Ureter (tissue), 1 donor: ENCODE results near the gene CD44. TPM values are rescaled to one million over a fixed set of nuclear protein-coding genes. Genes with fewer than 3 reads are reported as not detected.

Source experiments
- DNase-seq: peaks from one replicate; pipeline ENCODE4 v3.0.0-alpha.2; 2020; ENCODE audit warnings: low spot score
- total RNA-seq: library from RNA; stranded (reverse); gene quantifications from one replicate; pipeline ENCODE4 v1.2.4, GENCODE V29; 2023
- donor health status: DM: yes; HTN: yes; CAD: no.

CD44 gene
- total RNA-seq, 1 donor from 2014 or later: 348 TPM

- DNase-seq: no peak
These were observed 26.7 kb upstream of the CD44 start for GRCh38 chr11:35112056-35112845.

GRCh38 chr11:35112846-35113105 is 26.2 kb upstream of the CD44 start:
- DNase-seq: no peak

GRCh38 chr11:35114906-35115687 is 23.9 kb upstream of the CD44 start:
- no peak for DNase-seq

DNA sequence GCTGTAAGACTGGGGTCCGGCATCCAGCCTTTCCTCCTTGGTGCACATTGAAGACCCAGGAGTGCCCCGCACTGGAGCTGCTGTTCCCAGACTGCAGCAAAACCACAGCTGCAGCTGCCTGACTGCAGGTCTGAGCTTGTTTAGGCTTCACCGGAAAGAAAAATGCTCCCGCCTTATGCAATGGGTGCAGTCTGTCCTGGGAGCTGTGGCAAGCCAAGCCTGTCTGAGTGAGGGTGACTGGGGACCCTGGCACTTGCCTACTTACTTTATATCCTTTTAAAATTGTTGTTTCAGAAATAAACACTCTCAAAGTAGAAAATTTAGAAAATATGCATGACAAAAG is 23.3 kb upstream of the CD44 start:
- no peak for DNase-seq

- no peak for DNase-seq
These were observed 22.7 kb upstream of the CD44 start for GRCh38 chr11:35116245-35116644.

GRCh38 chr11:35116762-35117640 is 22.0 kb upstream of the CD44 start:
- no peak for DNase-seq

DNA sequence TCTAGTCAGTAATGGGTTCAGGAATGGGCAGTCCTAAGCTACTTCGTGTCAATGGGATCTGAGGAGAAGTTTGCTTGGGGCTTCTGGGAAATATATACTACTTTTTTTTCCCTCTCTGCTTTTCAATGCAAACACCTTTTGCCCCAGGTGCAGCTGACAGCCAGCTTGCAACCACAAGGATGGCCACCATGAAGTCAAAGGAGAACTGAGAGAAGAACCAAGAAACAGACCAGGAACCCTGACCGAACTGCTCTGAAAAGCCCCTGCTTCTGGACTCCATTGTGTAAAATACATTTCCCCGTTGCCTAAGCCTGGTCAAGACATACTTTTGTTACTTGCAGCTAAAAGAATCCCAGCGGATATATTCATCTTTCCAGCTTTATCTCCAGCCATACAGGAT is 20.1 kb upstream of the CD44 start:
- DNase-seq: no peak

- no peak for DNase-seq
These were observed 17.6 kb upstream of the CD44 start for GRCh38 chr11:35121326-35121865.

- no peak for DNase-seq
These were observed 16.7 kb upstream of the CD44 start for GRCh38 chr11:35122308-35122707.

DNA sequence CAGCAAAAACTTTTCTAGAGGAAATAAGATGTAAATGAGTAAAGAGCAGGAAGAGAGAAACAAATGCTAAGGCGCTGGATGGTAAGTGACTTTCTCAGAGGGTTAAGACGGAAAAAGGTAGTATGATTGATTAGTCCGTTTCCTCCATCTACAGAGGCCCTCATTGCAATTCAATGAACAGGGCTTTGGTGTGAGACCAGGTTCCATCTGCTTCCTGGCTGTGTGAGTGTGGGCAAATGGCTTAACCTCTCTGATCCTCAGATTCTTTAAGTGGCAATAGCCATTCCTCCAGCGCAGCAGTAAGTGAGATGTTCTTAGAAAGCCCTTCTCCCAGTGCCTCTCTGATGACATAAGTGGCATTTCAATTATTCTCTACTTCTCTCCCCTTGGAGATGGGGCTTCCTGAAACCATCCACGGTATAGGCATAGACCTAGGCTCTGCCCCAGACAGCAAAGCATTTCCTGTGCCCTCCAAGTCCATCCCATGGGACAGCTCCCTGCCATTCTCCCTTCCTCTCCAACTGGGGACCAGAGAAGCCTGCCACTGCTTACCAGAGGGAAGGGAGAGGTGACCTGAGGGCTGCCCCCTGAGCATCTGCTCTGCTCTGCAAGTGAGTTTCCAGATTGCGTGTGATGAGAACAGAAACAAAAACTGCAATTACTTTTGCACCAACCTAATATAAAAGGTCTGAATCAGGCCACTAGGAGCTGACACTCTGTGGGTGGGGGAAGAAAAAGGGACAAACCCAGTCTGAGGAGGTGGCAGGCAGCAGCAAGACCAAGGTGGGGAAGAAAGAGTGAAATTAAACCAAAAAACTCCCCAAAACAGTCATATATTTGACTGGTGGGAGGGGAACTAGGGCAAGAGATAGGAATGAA is 12.7 kb upstream of the CD44 start:
- no peak for DNase-seq

DNA sequence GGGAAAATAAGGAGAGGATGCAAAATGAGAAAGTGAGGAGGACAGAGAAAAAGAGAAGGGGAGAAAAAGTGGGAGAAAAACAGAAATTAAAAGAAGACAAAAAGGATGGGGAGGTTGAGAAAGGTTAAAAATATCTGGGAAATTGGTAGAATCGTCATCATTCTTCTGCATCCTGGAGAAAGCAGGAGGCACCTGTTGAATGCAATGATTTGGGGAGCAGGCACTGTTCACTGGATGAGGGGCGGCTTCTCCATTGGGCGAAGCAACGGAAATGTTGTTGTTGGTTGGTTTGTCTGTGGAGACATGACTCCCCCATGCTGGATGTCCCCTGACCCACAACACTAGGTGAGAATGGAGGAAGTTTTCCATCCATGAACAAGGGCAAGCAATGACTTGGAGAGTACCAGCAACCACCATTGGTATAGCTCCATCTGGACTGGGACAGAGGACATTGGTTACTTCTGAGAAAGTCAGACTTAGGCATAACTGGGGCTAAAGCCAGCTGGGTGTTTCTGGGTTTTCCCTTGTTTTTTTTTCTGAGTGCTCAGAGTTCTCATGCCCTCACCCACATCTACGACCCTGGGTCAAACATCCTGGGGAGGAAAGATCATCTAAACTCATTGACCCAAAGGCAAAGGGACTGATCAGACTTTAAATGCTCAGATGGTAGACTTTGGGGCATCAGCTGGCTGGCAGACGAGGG is 11.9 kb upstream of the CD44 start:
- DNase-seq: no peak

GRCh38 chr11:35127619-35128018 is 11.4 kb upstream of the CD44 start:
- DNase-seq: no peak

DNA sequence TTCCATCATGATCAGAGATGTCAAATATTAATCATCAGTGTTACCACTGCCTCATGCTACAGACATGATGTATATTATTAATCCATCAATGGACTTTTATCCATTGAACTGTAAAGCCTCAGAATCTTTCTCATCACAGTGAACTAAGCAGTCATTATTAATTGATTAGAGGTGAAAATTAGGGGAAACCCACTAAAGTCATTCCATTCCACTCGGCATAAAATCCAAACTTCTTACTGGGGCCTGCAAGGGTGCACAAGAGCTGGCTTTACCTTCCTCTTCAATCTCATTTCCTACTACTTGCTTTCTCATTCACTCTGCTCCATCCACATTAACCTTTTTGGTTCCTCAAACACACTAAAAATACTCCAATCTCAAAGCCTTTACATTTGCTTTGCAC is 7.9 kb upstream of the CD44 start:
- no peak for DNase-seq

DNA sequence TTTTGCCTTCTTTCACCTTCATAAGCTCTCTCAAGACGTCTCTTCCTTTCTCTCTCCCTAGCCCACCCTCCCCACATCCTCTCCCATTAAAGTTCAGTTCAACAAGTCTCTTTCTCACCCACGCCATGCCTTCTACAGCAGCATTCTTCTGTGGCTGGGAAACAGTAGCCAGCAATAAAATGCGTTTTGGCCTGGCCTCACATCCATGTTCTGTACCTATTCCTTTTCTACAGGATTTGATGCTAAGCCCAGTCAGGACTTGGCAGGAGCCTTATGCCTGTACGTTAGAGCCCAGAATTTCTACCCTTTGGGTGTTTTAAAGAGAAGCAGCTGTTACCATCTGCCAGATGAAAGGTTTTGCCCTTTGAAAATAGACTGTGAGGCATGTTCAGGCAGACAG is 7.1 kb upstream of the CD44 start:
- no peak for DNase-seq

DNA sequence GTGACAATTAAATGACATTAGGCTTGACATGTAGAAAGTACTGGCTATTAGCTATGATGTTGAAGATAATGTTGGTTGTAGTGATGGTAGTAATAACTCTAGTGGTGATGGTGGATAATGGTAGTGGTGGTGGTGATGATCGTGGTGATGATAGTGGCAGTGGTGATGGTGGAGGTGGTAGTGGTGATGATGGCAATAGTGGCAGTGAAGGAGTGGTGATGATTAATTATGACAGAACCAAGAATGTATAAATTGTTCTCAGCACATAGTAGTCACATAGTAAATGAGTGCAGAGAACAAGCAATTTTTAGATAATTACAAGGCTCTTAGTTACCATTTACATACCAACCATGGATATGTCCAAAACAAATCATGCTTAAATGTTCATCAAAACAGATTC is 5.3 kb upstream of the CD44 start:
- no peak for DNase-seq

DNA sequence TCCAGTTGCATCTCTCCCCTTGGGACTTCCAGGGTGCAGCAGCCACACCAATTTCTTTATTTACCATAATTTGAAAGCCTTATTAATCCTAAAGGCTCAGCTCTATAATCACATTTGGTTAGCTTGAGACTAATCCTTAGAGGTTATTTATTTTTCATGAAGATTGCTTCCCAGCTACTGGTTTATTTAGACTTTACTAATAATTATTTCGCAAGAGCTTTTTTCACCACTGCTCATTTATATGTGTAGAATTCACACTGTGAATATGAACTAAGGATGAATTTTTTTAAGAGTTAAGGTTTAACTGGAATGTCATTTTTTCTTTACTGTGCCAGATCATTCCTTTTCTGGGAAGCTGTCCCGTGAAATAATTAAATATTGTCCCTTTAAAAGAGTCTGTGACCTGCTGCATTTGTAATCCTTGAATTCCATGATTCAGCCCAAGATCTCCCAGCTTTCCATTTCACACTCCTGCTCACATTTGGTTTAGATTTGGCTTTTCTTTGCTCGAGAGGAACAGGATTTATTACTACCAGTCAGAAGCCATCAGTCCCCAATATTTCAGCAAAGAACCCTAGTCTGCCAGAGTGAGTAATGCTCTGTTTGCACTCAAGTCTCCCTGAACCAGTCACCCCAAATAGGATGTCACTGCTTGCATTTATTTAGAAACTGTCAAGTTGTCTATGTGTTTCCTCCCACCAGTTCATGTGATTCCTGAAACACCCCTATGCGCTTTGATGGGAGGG is 4.4 kb upstream of the CD44 start:
- DNase-seq: no peak

- DNase-seq: no peak
These were observed 3.7 kb upstream of the CD44 start for GRCh38 chr11:35135222-35135621.

DNA sequence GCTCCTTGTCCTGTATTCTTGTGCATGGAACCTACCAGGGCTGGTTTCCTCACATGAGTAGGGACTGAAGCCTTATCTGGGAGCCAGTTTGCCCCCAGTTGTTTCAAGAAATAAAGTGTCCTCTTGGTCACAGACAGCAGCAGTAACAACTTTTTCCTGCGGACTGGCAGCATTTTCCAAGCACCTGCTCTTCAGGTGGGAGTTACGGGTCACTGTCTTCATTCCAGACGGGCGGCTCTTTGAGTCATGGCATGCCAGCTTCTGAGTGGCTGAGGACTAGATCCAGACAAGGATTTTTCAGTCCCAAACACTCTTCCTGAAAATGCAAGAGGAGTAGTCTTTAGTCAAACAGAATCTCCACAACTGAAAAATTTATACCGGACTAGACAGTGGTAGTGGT is 2.7 kb upstream of the CD44 start:
- no peak for DNase-seq

DNA sequence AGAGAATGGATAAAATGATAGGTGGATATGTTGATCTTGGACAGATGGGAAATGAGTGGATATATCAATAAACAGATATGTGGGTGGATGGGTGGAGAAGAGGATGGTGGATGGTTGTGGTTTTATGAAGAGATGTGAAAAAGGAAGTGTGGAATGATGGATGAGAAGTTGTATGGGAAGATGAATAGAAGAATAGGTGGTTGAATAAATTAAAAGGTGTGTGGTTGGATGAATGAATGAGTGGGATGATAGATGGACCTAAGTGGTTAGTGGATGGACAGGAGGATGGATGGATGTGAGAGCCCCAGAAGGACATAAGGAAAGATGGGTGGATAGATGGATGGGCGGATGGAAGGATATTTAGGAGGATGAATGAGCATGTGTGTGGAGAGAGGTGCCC is 913 bp upstream of the CD44 start:
- DNase-seq: no peak

GRCh38 chr11:35138606-35138942 is 397 bp upstream of the CD44 start:
- DNase-seq: no peak
